HG03139 (cell line): ENCODE results near the gene SIPA1L2.

ENCODE experiments used
- ATAC-seq: cut with Tn5 transposase; IDR thresholded peaks from one replicate; pipeline ENCODE4 v1.9.1; 2021; ENCODE audit not compliant: unreplicated experiment

Gene SIPA1L2

DNA sequence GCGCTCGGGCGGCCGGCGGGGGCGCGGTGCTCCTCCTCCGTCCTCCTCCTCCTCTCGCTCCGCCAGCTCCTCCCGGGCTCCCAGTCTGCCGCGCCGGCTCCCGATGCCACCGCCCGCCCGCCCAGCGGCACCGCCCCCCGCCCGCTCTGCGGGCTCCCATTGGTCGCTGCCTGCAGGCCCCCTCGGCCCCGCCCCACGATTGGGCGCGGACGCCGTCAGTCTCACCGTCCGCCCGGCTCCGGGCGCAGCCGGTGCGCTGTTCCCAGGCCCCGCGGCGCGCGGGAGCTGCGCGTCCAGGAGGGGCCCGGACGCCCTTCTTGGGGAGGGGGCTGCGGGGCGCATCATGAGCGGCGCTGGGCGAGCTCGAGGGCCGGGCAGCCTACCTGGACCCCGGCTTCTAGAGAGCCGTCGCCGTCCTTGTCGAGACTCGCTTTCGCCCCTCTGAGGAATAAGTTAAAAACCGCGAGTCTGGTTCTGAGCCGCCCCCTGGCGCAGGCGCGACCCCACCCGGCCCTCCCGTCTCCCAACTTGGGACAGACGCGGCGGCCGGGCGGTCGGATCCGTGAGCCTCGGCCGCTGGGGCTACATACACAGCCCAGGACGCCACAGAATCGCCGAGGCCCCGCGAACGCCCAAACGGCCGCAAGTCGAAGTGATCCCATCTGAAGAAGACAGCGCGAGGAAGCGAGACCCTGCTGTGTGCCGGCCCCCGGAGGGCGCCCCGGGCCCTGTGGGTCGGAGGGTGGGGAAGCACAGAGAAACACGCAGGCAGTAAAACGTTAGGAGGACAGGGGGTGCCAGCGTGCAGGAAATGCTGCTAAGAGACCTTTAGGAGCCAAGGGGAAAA, at the start of gene SIPA1L2:
Gene SIPA1L2, minus strand, starts transcription at position 87 of the 847 bp plus-strand sequence. CDS start 114,794 bp downstream, outside the sequence.
- peak; percentile 98 for ATAC-seq

DNA sequence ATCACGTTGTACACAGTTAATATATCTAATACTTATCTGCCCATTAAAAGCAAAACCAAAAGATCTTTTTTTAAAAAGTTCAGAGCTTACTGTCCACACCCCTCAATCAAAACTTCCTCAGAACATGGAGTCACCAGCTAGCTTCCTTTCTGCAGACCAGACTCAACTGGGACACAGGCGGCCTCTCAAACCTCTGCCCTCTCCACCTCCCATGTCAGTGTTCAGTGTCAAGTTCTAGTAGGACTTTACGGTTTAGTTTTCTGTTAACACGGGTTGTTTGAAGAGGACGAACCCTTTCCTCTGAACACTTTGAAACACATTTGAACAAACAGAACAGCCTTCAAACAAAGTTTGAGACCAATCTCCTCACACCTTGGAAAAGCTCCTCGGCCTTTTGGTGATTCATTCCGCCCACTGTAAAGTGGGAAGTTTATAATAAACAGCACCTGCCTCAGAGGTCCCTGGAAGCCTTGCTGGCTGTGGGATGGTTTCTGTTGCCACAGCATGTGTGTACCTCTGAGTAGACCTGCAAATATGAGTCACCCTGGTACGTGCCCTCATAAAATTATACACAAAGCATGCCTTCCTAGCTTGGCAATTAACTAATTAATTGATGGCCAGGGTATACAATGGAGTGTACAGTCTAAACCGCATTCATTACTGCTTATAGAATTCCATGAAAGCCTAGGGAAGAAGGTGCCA, 48.4 kb upstream of the SIPA1L2 start:
- no peak for ATAC-seq

DNA sequence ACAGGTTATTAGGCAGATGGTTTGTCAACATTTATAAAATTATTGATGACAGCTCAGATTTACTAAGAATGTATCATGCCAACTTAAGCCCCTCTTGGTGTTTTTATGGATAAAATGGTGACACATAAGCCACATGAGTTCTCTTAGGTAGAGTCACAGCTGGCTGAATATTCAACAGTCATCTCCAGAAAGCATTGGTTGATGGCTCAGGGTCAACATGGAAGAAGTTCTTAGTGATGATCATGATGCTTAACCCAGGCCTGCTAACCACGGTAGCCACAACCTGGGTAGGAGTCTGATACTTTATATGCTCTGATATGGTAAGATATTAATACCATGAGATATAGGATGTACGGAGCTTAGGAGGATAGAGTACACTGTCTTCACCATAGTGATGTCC, 46.4 kb upstream of the SIPA1L2 start:
- ATAC-seq: no peak

DNA sequence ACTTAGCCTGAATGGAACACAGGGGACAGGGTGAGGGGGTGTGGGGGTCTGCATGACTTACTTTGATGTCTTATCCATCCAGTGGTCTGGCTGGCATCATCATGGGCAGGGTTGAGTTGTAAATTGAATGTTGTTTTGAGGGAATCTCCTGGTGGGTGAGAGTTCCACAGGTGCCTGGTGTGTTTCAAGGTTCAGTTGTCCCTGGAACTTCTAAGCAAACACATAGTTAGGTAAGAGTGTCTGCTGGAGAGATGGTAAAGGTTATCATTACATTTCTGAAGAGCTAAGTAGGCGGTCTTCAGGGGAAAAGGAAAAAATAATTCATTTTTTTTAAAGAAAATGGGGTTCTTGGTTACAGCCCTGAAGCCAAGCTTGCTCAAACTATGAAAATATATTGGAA, 46.0 kb upstream of the SIPA1L2 start:
- no peak for ATAC-seq

GRCh38 chr1:232675260-232675659, 45.3 kb upstream of the SIPA1L2 start:
- ATAC-seq: no peak

- ATAC-seq: no peak
These were observed 43.3 kb upstream of the SIPA1L2 start for GRCh38 chr1:232673256-232673655.

GRCh38 chr1:232669981-232670747, 40.2 kb upstream of the SIPA1L2 start:
- no peak for ATAC-seq

DNA sequence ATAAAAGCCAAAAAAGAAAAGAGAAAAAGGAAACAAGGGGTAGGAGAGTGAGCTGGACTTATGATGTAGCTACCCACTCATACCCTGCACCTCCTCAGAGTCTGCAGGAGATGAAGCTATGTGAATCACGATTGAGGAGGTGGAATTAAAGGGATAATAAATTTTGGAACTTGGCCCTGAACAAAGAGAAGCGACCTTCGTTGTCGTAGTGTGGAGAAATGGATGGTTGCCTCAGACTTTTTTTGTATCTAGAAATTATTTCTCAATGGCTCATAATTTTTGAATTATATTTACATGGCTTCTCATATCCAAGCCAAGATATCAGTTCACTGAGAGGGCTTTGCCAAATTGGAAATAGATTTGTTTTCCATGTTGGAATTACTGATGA, 37.8 kb upstream of the SIPA1L2 start:
- ATAC-seq: no peak

DNA sequence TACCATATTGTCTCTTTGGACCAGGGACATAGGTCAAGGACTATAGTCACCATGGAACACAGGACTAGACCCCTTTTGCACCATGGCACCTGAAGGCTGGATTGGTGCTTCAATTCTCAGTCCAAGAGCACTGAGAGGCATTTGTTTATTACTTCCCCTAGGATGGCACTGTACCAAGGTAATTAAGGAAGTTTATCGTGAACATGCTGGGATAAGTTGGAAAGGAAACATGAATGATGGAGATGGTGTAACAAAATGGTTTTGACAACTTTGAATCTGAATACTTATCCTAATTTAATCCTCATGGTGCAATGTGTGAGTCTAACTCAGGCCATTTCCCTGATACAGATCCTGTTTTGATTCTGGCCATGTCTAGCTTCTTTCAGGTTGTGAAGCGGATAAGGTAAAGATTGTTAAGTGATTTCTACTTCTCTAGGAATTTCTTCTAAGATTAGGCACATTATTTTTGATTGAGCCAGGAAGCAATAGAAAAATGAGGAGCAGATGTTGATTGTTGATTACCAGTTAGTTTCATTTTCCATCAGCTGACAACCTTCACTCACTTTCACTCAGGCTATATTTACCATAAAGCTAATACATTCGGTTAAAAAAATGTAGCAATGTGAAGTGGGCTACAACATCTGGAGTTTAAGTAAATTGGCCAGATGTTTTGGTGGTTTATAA, 37.3 kb upstream of the SIPA1L2 start:
- no peak for ATAC-seq

DNA sequence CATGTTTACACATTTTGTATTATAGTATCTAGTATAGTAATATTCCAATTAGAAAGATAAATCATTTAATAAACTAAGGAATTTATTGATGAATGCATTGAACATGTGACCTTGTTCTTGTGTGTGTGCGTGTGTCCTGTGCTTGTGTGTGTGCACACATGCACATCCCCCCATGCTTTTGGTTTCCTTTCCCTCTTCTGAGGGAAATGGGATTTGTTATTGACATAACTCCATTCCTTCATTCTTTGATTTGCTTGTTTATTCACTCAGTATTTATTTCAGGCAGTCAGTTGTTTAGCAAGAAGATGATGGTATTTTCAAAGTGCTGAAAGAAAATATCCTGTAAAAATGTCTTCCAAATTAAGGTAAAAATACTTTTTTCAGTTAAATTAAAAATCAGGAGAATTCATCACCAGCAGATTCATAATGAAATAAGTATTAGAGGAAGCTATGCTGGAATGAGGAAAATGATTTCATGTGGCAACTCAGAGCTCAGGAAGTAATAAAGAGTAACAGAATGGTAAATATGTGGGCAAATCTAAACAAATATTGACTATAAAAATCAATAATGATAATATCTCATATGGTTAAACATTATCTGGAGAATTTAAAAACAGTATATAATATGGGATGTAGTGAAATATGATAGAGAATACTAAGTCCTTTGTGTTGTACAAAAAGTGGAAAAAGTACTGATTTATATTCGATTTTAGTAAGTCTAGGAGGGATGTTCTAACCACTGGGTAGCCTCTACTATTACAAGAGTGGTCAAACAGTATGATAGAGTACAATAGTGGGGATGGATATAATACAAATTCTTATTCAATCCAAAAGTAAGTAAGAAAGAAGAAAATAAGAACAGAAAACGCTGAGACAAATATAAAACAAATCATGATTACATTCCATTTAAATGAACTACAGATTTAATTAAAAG, 35.2 kb upstream of the SIPA1L2 start:
- ATAC-seq: no peak

- ATAC-seq: no peak
These were observed 33.0 kb upstream of the SIPA1L2 start for GRCh38 chr1:232662910-232663309.

DNA sequence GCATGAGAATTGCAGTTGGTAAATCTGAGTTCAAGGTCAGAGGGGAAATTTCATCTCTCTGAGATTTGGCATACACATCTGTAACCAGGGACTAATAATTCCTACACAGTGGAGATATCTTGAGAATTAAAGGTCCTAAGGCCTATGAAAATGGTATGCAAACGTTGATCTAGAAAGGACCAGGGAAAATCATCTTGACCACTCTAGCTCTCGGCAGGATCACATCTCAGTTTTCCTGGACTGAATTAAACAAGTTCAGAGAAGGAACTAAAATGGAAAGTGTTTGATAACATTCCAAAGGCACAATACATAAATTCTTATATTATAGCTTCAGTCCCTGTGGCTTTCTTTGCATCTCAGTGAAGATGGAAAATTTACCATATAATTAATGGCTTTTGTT, 28.5 kb upstream of the SIPA1L2 start:
- ATAC-seq: no peak

DNA sequence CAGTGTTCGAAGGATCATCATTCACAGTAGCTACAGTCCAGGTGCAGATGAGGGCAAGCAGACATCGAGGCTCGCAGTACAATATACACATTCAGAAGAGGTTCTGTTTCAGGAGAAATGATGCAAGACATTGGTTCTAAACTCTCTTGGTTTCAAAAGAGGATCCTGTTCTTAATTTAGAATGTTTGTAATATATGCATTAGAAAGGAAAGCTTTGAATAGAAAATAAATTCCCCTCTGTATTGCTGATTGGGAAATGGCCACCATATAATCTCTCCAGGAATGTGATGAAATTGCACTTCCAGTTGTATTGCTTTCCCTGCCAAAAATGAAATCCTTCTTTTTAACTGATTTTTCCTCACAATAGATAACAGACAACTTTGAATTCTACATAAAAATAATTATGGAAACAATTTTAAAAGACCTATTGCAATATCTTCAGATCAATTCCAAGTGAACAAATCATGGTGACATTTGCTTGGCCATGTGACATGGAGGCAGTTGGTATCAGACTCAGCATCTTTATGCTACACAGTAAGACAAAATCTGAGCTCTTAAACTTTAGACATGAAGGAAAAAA, 27.6 kb upstream of the SIPA1L2 start:
- ATAC-seq: no peak

DNA sequence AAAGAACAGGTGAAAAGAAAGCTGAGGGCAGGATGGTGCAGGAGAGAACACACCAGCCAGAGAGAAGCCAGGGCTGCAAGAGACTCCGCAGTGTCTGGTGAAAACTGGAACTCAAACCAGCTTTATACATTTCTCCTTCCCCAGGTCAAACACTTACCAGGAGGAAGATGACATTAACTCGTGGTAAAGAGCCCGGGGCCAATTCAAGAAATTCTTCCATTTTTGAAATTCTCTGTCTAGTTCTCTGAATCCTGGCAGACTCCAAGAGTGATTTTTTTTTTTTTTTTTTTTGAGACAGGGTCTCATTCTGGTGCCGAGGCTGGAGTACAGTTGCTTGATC, 25.8 kb upstream of the SIPA1L2 start:
- no peak for ATAC-seq

DNA sequence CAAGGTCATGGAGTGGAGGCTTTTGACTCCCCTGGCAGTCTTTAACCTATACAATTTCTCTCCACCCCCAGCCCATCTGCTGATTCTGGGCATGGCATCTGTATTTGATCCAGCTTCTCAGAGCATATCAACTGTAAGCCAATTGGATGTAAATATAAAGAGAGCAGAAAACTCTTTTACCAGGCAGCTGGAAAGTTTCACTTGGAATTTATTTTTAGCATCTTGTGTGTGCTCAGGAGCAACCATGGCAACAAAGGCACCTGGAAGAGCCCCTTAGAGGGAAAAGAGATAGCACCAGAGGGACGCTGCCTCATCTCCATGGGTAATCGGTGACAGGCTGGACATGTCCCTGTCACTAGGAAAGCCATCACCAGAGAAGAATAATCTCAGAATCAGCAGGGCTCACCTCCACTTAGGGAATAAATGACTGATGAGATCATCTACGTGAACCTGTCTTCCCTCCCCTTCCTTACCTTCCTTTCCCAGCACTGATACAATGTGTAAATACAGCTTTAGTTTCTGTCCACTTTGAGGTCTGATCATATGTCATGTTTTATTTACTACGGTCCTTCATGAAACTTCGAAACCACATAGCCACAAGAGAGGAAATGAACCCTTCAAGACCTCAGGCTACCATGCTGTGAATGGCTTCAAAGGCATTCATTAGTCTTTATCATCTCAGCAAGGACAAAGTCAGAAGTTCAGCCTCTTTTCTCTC, 25.3 kb upstream of the SIPA1L2 start:
- ATAC-seq: peak; percentile 90

- ATAC-seq: no peak
These were observed 23.9 kb upstream of the SIPA1L2 start for GRCh38 chr1:232653789-232654188.

DNA sequence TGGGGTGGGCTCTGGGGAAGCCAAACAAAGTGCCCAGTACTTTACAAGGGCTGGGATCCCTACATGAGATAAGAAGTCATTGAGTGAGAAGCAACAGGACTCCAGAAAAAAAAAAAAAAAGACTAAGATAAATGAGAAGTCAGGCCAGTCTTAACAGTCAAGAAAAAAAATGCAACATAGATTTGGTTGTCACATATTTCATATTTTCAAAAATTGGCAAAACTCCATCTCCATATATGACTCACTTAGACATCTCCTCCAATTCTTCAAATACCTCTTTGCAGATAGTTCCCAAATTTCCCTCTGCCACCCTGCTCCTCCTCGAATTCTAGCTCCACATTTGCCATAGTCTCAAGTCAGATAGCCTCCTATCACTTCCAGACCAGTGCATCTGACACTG, 20.9 kb upstream of the SIPA1L2 start:
- ATAC-seq: no peak

DNA sequence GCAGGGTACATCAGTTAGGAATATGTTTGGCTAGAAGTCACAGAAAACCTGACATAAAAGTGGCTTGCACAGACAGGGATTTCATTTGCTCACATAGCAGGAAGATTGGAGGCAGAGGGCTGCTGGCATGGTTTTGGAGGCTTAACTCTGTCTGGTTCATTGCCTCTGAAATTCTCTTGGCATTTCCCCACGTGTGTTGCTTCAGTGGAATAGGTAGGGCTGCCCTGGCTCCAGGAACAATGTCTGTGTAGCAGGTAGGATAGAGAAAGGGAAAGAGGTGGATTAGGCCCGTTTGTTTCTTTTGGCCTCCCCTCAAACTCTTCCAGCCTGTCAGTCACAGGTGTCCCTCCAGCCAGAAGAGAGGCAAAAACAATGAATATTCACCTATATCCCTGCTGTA, 20.5 kb upstream of the SIPA1L2 start:
- no peak for ATAC-seq

DNA sequence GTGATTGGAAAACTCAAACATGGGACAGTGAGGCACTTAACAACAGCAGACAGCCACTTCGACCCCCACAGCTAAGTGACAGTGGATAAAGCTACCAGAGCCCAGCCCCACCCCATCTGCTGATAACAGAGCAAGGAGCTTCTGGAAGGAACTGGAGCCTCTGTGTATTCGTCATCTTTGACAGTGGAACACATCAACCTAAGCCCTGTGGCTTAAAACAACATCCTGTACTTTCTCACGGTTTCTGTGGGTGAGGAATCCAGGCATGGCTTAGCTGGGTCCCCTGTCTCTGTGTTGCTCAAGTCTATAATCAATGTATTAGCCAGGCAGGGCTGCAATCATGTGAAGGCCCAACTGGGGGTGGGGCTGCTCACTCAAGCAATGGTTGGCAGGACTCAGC, 18.4 kb upstream of the SIPA1L2 start:
- no peak for ATAC-seq
